Neural cell (in vitro differentiated cells): Measurements from ENCODE around the gene UBE2F.

ENCODE experiments used
- CTCF ChIP-seq: fragments of 450-650 bp; IDR thresholded peaks from 2 replicates; pipeline ENCODE4 v1.5.1; 2014; ENCODE audit warnings: antibody characterized with exemption, mild to moderate bottlenecking, moderate library complexity; ENCODE audit not compliant: poor library complexity, severe bottlenecking
- EP300 ChIP-seq: fragments of 450-650 bp; conservative IDR thresholded peaks from 2 replicates; pipeline ENCODE4 v1.6.1; 2014; ENCODE audit warnings: antibody characterized with exemption, mild to moderate bottlenecking, moderate library complexity; ENCODE audit not compliant: poor library complexity, severe bottlenecking
- EZH2 ChIP-seq: fragments of 200-600, 300-800 bp; shearing (Covaris generic), sonication (generic); IDR thresholded peaks from 2 replicates; pipeline ENCODE4 v1.6.1; 2014; ENCODE audit warnings: antibody characterized with exemption, low read length, borderline replicate concordance, mild to moderate bottlenecking; ENCODE audit not compliant: insufficient read depth, poor library complexity, severe bottlenecking
- POLR2AphosphoS5 ChIP-seq: IDR thresholded peaks from 2 replicates; pipeline ENCODE4 v1.6.1; 2012
- RAD21 ChIP-seq: fragments of 450-650 bp; conservative IDR thresholded peaks from 2 replicates; pipeline ENCODE4 v1.6.1; 2014; ENCODE audit warnings: antibody characterized with exemption, mild to moderate bottlenecking, moderate library complexity
- SMC3 ChIP-seq: fragments of 450-650 bp; conservative IDR thresholded peaks from 2 replicates; pipeline ENCODE4 v1.6.1; 2014; ENCODE audit warnings: antibody characterized with exemption, mild to moderate bottlenecking, moderate library complexity; ENCODE audit not compliant: poor library complexity
- TAF1 ChIP-seq: IDR thresholded peaks from 2 replicates; pipeline ENCODE4 v1.6.1; 2012; ENCODE audit warnings: low read depth
- TF ChIP-seq, protein P1 (sequence below): IDR thresholded peaks from 2 replicates; pipeline ENCODE4 v1.6.1; 2012; ENCODE audit warnings: borderline replicate concordance

- TF ChIP-seq CTCF (no peak), EP300 (no peak), EZH2 (no peak), POLR2AphosphoS5 (no peak), RAD21 (no peak), TAF1 (no peak), SMC3 (no peak)
- TF ChIP-seq, protein P1, sequence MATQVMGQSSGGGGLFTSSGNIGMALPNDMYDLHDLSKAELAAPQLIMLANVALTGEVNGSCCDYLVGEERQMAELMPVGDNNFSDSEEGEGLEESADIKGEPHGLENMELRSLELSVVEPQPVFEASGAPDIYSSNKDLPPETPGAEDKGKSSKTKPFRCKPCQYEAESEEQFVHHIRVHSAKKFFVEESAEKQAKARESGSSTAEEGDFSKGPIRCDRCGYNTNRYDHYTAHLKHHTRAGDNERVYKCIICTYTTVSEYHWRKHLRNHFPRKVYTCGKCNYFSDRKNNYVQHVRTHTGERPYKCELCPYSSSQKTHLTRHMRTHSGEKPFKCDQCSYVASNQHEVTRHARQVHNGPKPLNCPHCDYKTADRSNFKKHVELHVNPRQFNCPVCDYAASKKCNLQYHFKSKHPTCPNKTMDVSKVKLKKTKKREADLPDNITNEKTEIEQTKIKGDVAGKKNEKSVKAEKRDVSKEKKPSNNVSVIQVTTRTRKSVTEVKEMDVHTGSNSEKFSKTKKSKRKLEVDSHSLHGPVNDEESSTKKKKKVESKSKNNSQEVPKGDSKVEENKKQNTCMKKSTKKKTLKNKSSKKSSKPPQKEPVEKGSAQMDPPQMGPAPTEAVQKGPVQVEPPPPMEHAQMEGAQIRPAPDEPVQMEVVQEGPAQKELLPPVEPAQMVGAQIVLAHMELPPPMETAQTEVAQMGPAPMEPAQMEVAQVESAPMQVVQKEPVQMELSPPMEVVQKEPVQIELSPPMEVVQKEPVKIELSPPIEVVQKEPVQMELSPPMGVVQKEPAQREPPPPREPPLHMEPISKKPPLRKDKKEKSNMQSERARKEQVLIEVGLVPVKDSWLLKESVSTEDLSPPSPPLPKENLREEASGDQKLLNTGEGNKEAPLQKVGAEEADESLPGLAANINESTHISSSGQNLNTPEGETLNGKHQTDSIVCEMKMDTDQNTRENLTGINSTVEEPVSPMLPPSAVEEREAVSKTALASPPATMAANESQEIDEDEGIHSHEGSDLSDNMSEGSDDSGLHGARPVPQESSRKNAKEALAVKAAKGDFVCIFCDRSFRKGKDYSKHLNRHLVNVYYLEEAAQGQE, result no peak
Measured at GRCh38 chr2:238081150-238081549, 114.3 kb downstream of the UBE2F start.
